Frontal cortex (tissue), 1 donor: ENCODE measurements around the gene GZMA. TPM values are rescaled to one million over a fixed set of nuclear protein-coding genes. Genes with fewer than 3 reads are reported as not detected.

Experiments used
- total RNA-seq: library from RNA; depleted of rRNA; stranded (reverse); fragments of >200 nt; gene quantifications from one replicate; pipeline ENCODE4 v1.2.3, GENCODE V29; 2014

GZMA gene
- total RNA-seq, 1 donor from 2014 or later = 0.41 TPM

Other genes starting within 250 kb of the GZMA start
- gene ESM1, start 117.1 kb upstream of the GZMA start, total RNA-seq = not detected
- not detected for gene GZMK, start 78.4 kb upstream of the GZMA start, total RNA-seq
- gene GPX8, start 57.5 kb downstream of the GZMA start, total RNA-seq = 1.2 TPM
- gene CDC20B, start 70.5 kb downstream of the GZMA start, total RNA-seq = not detected
- gene MCIDAS, start 124.7 kb downstream of the GZMA start, total RNA-seq = not detected
- gene CCNO, start 131.0 kb downstream of the GZMA start, total RNA-seq = not detected
- 60.7 TPM for gene DHX29, start 205.0 kb downstream of the GZMA start, total RNA-seq
- 125 TPM for gene MTREX, start 205.3 kb downstream of the GZMA start, total RNA-seq